Measurements from ENCODE around the gene PHYHD1. TPM values are rescaled to one million over a fixed set of nuclear protein-coding genes. Genes with fewer than 3 reads are reported as not detected.

Gene PHYHD1
- total RNA-seq, 1 experiment from 2014 or later: 0.32 TPM

DNA sequence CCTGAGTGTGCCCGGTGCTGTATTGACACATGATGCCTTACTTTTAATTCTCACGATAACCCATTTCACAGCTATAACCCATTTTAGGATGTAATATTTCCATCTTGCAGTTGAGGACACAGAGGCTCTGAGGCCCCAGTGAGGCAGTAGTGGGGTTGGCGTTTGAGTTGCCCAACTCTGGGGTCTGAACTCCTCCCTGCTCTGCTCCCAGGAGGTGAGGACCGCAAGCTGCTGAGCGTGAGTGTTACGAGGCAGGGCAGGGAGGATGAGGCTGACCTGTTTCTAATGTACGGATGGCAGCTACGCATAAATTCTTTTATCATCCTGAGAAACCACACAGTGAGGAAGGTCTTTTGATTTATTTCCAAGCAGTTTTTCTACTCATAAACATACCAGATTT is 27.4 kb upstream of the PHYHD1 start:
- TF ChIP-seq RAD21 (IDR thresholded peaks at IDR 0.05; ENCODE audit: low read depth) (no peak), POLR2A (IDR thresholded peaks at IDR 0.05; ENCODE audit: borderline replicate concordance, extremely low read depth, insufficient read depth, insufficient read length) (no peak), EGR1 (IDR thresholded peaks at IDR 0.05; ENCODE audit: low read depth) (no peak), FOSL1 (IDR thresholded peaks at IDR 0.05; ENCODE audit: low read depth) (no peak), EZH2phosphoT487 (IDR thresholded peaks at IDR 0.05; ENCODE audit: borderline replicate concordance) (no peak), CEBPB (IDR thresholded peaks at IDR 0.05; ENCODE audit: low read depth) (no peak), ZFX (IDR thresholded peaks at IDR 0.05) (no peak), SP1 (IDR thresholded peaks at IDR 0.05; ENCODE audit: low read depth) (no peak), REST (IDR thresholded peaks at IDR 0.05; ENCODE audit: low read depth) (no peak), CBX3 (IDR thresholded peaks at IDR 0.05; ENCODE audit: low read depth) (no peak)
- DNase-seq (ENCODE audit: low read depth, low spot score): no peak
- no peaks in the 10 kb centered on the region for H3K27me3 ChIP-seq (ENCODE audit: insufficient read depth, low read length)
- H3K36me3 ChIP-seq (ENCODE audit: control insufficient read depth in 1 of 2, insufficient read depth in 2 of 2, low read length in 2 of 2): peaks cover 4 to 8% of the 10 kb centered on the region in 2 experiments; a peak in 3 of 4 replicates
- H4K20me1 ChIP-seq (ENCODE audit: insufficient read depth): no peaks in the 10 kb centered on the region
- ChIA-PET POLR2A (no interaction called here), RAD21 (ENCODE audit: low non-redundant PET in 1 of 2, low total read pairs in 2 of 2, uncharacterized antibody in 2 of 2, unreplicated experiment in 2 of 2) (no interaction called here), CTCF (no interaction called here)
- intact Hi-C loops (cut with micrococcal nuclease): no loop called here
- H2AFZ ChIP-seq (ENCODE audit: low read depth, low read length, poor library complexity, severe bottlenecking): no peak overlapping the region
- BruUV-seq (replicated peaks): no TSS peak
- H3K27ac ChIP-seq (ENCODE audit: low read depth, low read length): no peak overlapping the region
- H3K4me1 ChIP-seq (ENCODE audit: control insufficient read depth in 1 of 2, insufficient read depth in 2 of 2, low read length in 2 of 2): peaks cover 3 to 21% of the 10 kb centered on the region in 2 experiments; a peak in 3 of 4 replicates
- H3K4me2 ChIP-seq (ENCODE audit: low read length): no peak overlapping the region
- no peak overlapping the region for H3K9ac ChIP-seq (ENCODE audit: low read length)
- H3K4me3 ChIP-seq (replicated peaks in 1 of 2; ENCODE audit: low read depth in 1 of 2, low read length in 2 of 2): no peak overlapping the region
- ATAC-seq: no peak
- no peaks in the 10 kb centered on the region for H3K9me3 ChIP-seq (ENCODE audit: control insufficient read depth in 1 of 2, insufficient read depth in 1 of 2, low read depth in 1 of 2, low read length in 2 of 2)
- no peaks in the 10 kb centered on the region for H3K9me2 ChIP-seq (ENCODE audit: insufficient read depth)
- H3K79me2 ChIP-seq (ENCODE audit: insufficient read depth, low read length): peaks cover 6% of the 10 kb centered on the region; the same call in 1 of the 2 replicates

Measured in HCT116 (cell line).